Mesodermal cell (in vitro differentiated cells): Measurements from ENCODE around the gene MAP3K1.

Experiments
- H3K27ac ChIP-seq: 2 replicates; pipeline ENCODE4 v1.7.0; 2013; ENCODE audit warnings: mild to moderate bottlenecking, low read depth, low read length, moderate library complexity; ENCODE audit not compliant: severe bottlenecking
- H3K36me3 ChIP-seq: 2 replicates; pipeline ENCODE4 v1.7.1; 2013; ENCODE audit warnings: mild to moderate bottlenecking, low read length, moderate library complexity; ENCODE audit not compliant: control insufficient read depth, insufficient read depth
- H3K4me1 ChIP-seq: one replicate; pipeline ENCODE4 v1.7.1; 2013; ENCODE audit warnings: mild to moderate bottlenecking, low read length; ENCODE audit not compliant: insufficient read depth, control insufficient read depth, poor library complexity, severe bottlenecking
- H3K4me3 ChIP-seq: 2 replicates; pipeline ENCODE4 v1.7.0; 2013; ENCODE audit warnings: low read length, control low read depth, mild to moderate bottlenecking; ENCODE audit not compliant: insufficient read depth, poor library complexity, severe bottlenecking; ENCODE audit errors: extremely low read depth
- H3K9me3 ChIP-seq: 2 replicates; pipeline ENCODE4 v1.7.1; 2013; ENCODE audit warnings: mild to moderate bottlenecking, low read length, moderate library complexity; ENCODE audit not compliant: control insufficient read depth
- WGBS, 2 experiments: methylation state at CpG; one replicate each; pipeline ENCODE4 v1.1.5; 2013; ENCODE audit warnings: missing lambda C conversion rate in 2 of 2; ENCODE audit not compliant: insufficient coverage in 2 of 2; 5-methylcytosine and 5-hydroxymethylcytosine counted together

MAP3K1 gene

GRCh38 chr5:56829137-56829908 lies 14.0 kb downstream of the MAP3K1 start:
- Histone ChIP-seq H3K36me3 (peaks cover 8% of the 10 kb centered on the region), H3K9me3 (no peaks in the 10 kb centered on the region), H3K27ac (no peak overlapping the region), H3K4me3 (no peak overlapping the region), H3K4me1 (peaks cover 43% of the 10 kb centered on the region)
- WGBS, 2 experiments, result 91 to 94% methylated on average over 7 to 11 of the region's 11 CpGs

GRCh38 chr5:56831773-56832172 lies 16.4 kb downstream of the MAP3K1 start:
- Histone ChIP-seq H3K4me1 (peaks cover 42% of the 10 kb centered on the region), H3K36me3 (peaks cover 2% of the 10 kb centered on the region), H3K9me3 (no peaks in the 10 kb centered on the region), H3K27ac (no peak overlapping the region), H3K4me3 (no peak overlapping the region)
- no CpG with 5 or more reads among the region's 1 CpG for WGBS, 2 experiments

- Histone ChIP-seq H3K4me1 (peaks cover 46% of the 10 kb centered on the region), H3K27ac (no peak overlapping the region), H3K9me3 (no peaks in the 10 kb centered on the region), H3K4me3 (no peak overlapping the region), H3K36me3 (no peaks in the 10 kb centered on the region)
- WGBS, 2 experiments, result 67 to 100% methylated on average over 1 of the region's 4 CpGs
Measured at GRCh38 chr5:56833325-56833724, 18.0 kb downstream of the MAP3K1 start.

- Histone ChIP-seq H3K36me3 (peaks cover 5% of the 10 kb centered on the region), H3K27ac (no peak overlapping the region), H3K4me1 (peaks cover 21% of the 10 kb centered on the region), H3K4me3 (no peak overlapping the region), H3K9me3 (no peaks in the 10 kb centered on the region)
- WGBS, 2 experiments, result 90 to 100% methylated on average over 2 of the region's 3 CpGs
Measured at GRCh38 chr5:56837381-56837780, 22.0 kb downstream of the MAP3K1 start.

- Histone ChIP-seq H3K9me3 (no peaks in the 10 kb centered on the region), H3K36me3 (peaks cover 9% of the 10 kb centered on the region), H3K27ac (no peak overlapping the region), H3K4me3 (no peak overlapping the region), H3K4me1 (peaks cover 21% of the 10 kb centered on the region)
- WGBS, 2 experiments, result 83 to 100% methylated on average over 1 of the region's 1 CpG
Measured at GRCh38 chr5:56837956-56838355, 22.6 kb downstream of the MAP3K1 start.

- H3K4me1 ChIP-seq, result peaks cover 17% of the 10 kb centered on the region
- H3K27ac ChIP-seq, result no peak overlapping the region
- WGBS, 2 experiments, result 58 to 72% methylated on average over 2 of the region's 4 CpGs
- no peaks in the 10 kb centered on the region for H3K9me3 ChIP-seq
- no peak overlapping the region for H3K4me3 ChIP-seq
- peaks cover 11% of the 10 kb centered on the region for H3K36me3 ChIP-seq
Measured at GRCh38 chr5:56838409-56839039, 23.2 kb downstream of the MAP3K1 start.

GRCh38 chr5:56839062-56839461 lies 23.7 kb downstream of the MAP3K1 start:
- no peak overlapping the region for H3K27ac ChIP-seq
- H3K4me3 ChIP-seq, result no peak overlapping the region
- peaks cover 11% of the 10 kb centered on the region for H3K36me3 ChIP-seq

GRCh38 chr5:56840597-56840996 lies 25.2 kb downstream of the MAP3K1 start:
- peaks cover 11% of the 10 kb centered on the region for H3K36me3 ChIP-seq
- H3K4me3 ChIP-seq, result no peak overlapping the region
- H3K27ac ChIP-seq, result no peak overlapping the region
- WGBS, 2 experiments, result 96 to 98% methylated on average over 6 to 7 of the region's 7 CpGs
- H3K4me1 ChIP-seq, result peaks cover 25% of the 10 kb centered on the region
- no peaks in the 10 kb centered on the region for H3K9me3 ChIP-seq

More at GRCh38 chr5:56839062-56839461, 23.7 kb downstream of the MAP3K1 start:
- WGBS, 2 experiments, result 83 to 100% methylated on average over 1 to 2 of the region's 4 CpGs
- Histone ChIP-seq H3K9me3 (no peaks in the 10 kb centered on the region), H3K4me1 (peaks cover 15% of the 10 kb centered on the region)

GRCh38 chr5:56845277-56845676 lies 29.9 kb downstream of the MAP3K1 start:
- Histone ChIP-seq H3K36me3 (peaks cover 11% of the 10 kb centered on the region), H3K4me3 (no peak overlapping the region), H3K27ac (no peak overlapping the region), H3K9me3 (no peaks in the 10 kb centered on the region), H3K4me1 (peaks cover 22% of the 10 kb centered on the region)
- WGBS, 2 experiments, result 67% methylated on average over 1 of the region's 2 CpGs; no CpG with 5 or more reads in 1 of the 2 experiments

GRCh38 chr5:56845904-56846480 lies 30.6 kb downstream of the MAP3K1 start:
- H3K4me3 ChIP-seq, result no peak overlapping the region
- peaks cover 22% of the 10 kb centered on the region for H3K4me1 ChIP-seq
- peaks cover 11% of the 10 kb centered on the region for H3K36me3 ChIP-seq
- 91 to 100% methylated on average over 1 of the region's 3 CpGs for WGBS, 2 experiments
- no peaks in the 10 kb centered on the region for H3K9me3 ChIP-seq
- no peak overlapping the region for H3K27ac ChIP-seq
